ENCODE data around the gene DIS3L2.
"Not testable (repeated sequence)": the region's sequence is repeated elsewhere in the genome, so short reads cannot be mapped to it uniquely, and the experiment has no call there.

DNA sequence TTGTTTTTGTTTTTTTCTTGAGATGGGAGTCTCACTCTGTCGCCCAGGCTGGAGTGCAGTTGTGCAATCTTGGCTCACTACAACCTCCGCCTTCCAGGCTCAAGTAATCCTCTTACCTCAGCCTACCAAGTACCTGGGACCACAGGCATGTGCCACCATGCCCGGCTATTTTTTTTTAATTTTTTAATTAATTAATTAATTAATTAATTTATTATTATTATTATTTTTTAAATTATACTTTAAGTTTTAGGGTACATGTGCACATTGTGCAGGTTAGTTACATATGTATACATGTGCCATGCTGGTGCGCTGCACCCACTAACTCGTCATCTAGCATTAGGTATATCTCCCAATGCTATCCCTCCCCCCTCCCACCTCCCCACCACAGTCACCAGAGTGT is 215.1 kb downstream of the DIS3L2 start:
- TF ChIP-seq, protein P1, sequence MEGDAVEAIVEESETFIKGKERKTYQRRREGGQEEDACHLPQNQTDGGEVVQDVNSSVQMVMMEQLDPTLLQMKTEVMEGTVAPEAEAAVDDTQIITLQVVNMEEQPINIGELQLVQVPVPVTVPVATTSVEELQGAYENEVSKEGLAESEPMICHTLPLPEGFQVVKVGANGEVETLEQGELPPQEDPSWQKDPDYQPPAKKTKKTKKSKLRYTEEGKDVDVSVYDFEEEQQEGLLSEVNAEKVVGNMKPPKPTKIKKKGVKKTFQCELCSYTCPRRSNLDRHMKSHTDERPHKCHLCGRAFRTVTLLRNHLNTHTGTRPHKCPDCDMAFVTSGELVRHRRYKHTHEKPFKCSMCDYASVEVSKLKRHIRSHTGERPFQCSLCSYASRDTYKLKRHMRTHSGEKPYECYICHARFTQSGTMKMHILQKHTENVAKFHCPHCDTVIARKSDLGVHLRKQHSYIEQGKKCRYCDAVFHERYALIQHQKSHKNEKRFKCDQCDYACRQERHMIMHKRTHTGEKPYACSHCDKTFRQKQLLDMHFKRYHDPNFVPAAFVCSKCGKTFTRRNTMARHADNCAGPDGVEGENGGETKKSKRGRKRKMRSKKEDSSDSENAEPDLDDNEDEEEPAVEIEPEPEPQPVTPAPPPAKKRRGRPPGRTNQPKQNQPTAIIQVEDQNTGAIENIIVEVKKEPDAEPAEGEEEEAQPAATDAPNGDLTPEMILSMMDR (conservative IDR thresholded peaks at IDR 0.05), result not testable (repeated sequence)
- not testable (repeated sequence) for TF ChIP-seq EZH2 (IDR thresholded peaks at IDR 0.05; ENCODE audit: low read depth)
